Small intestine (tissue), 7 donors: ENCODE measurements around the gene SLC44A2. TPM values are rescaled to one million over a fixed set of nuclear protein-coding genes. Genes with fewer than 3 reads are reported as not detected.

Experiments
- DNase-seq, 2 donors: peaks; one replicate each; pipeline versions ENCODE4 v3.0.0 to v3.0.0-alpha.2; 2013
- FAIRE-seq: peaks from 2 replicates; lab custom pipeline; 2012; peaks lifted over from hg19 to GRCh38; lab: Jason Lieb, UNC
- H3K27ac ChIP-seq, 3 donors: one replicate each; pipeline ENCODE4 v1.5.1; 2013; ENCODE audit warnings: low read length in 2 of 3, mild to moderate bottlenecking in 2 of 3, control low read depth in 1 of 3, inconsistent platforms in 1 of 3, low read depth in 1 of 3, moderate library complexity in 1 of 3
- H3K27me3 ChIP-seq, 3 donors: one replicate each; pipeline ENCODE4 v1.6.1; 2013; ENCODE audit warnings: low read length in 3 of 3, inconsistent platforms in 1 of 3; ENCODE audit not compliant: control insufficient read depth in 3 of 3, insufficient read depth in 3 of 3
- H3K36me3 ChIP-seq, 3 donors: one replicate each; pipeline ENCODE4 v1.6.1; 2013; ENCODE audit warnings: low read length in 3 of 3, inconsistent platforms in 1 of 3, low read depth in 1 of 3, mild to moderate bottlenecking in 1 of 3, moderate library complexity in 1 of 3; ENCODE audit not compliant: control insufficient read depth in 3 of 3, insufficient read depth in 2 of 3
- H3K4me1 ChIP-seq, 3 donors: one replicate each; pipeline ENCODE4 v1.6.1; 2013; ENCODE audit warnings: low read length in 2 of 3, inconsistent platforms in 1 of 3, low read depth in 1 of 3, mild to moderate bottlenecking in 1 of 3, moderate library complexity in 1 of 3; ENCODE audit not compliant: control insufficient read depth in 3 of 3, insufficient read depth in 2 of 3
- H3K4me3 ChIP-seq, 3 donors: one replicate each; pipeline ENCODE4 v1.5.1; 2013; ENCODE audit warnings: low read length in 3 of 3, control low read depth in 1 of 3, inconsistent platforms in 1 of 3, low read depth in 1 of 3, mild to moderate bottlenecking in 1 of 3, moderate library complexity in 1 of 3
- H3K9me3 ChIP-seq, 2 donors: one replicate each; pipeline ENCODE4 v1.6.1; 2013; ENCODE audit warnings: low read depth in 1 of 2, low read length in 1 of 2; ENCODE audit not compliant: control insufficient read depth in 2 of 2, insufficient read depth in 1 of 2
- WGBS, 3 donors: extraction: QIAGEN DNeasy Blood & Tissue Kit; methylation state at CpG; one replicate each; pipeline ENCODE4 v1.1.7; 2013; 5-methylcytosine and 5-hydroxymethylcytosine counted together
- polyA plus RNA-seq, 4 donors: library from polyadenylated mRNA; stranded (reverse) in 3 of 4; unstranded in 1 of 4; fragments of 200-250 nt in 3 of 4; fragments of 120-200 nt in 1 of 4; gene quantifications; one replicate each; pipeline versions ENCODE4 v1.2.1 to v1.2.3, GENCODE V29; 2013
- donor health status: healthy with polysubstance abuse.
- donor health status: control.
- donor health status: control.
- donor health status: Bipolar disorder and iron deficiency.
- donor health status: healthy.

Gene SLC44A2
- polyA plus RNA-seq, 4 donors = 5.7 to 41.6 (median 19.0) TPM

DNA sequence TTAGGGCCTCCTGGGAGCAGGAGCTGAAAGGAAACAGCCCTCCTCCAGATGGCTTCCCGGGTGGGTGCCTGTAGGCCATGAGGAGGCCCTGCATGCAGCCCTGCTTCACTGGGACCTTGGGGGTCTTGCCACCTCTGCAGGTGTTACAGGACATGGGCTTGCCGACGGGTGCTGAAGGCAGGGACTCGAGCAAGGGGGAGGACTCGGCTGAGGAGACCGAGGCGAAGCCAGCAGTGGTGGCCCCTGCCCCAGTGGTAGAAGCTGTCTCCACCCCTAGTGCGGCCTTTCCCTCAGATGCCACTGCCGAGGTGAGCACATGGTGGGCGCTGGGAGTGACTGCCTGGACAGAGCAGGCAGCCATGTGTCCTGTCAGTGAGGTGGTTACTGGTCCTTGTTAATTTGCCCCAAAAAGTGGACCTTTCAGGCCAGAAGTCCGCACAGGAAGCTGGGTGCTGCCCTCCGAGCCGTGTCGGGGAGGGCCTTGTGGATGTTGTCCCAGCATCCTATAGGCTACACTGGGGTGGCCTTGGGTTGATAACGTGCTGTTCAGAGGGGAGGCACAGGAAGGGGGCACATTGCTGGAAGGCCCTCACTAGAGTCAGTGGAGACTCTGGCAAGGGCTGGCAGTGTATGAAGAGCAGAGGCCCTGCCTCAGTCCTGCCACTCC lies 57.2 kb downstream of the SLC44A2 start:
- FAIRE-seq (no peak), DNase-seq (no peak)
- H3K27ac ChIP-seq = no peak overlapping the region
- WGBS, 3 donors = 89 to 95% (median 90%) methylated on average over 13 to 15 of the region's 15 CpGs
- H3K4me1 ChIP-seq = no peaks in the 10 kb centered on the region
- no peaks in the 10 kb centered on the region for H3K27me3 ChIP-seq
- H3K9me3 ChIP-seq = no peaks in the 10 kb centered on the region
- peaks cover 48 to 92% (median 59%) of the 10 kb centered on the region in 3 donors for H3K36me3 ChIP-seq
- H3K4me3 ChIP-seq = no peak overlapping the region

DNA sequence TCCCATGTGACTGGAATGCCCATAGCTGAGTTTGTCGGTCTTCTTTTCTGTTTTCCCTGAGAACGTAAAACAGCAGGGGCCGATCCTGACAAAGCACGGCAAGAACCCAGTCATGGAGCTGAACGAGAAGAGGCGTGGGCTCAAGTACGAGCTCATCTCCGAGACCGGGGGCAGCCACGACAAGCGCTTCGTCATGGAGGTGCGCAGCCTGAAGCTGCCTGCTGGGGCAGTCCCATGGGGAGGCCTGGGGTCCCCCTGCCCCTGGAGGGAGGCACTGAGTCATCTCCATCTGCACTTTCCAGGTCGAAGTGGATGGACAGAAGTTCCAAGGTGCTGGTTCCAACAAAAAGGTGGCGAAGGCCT lies 57.7 kb downstream of the SLC44A2 start:
- no peak overlapping the region for H3K27ac ChIP-seq
- H3K36me3 ChIP-seq = peaks cover 48 to 92% (median 60%) of the 10 kb centered on the region in 3 donors
- H3K4me3 ChIP-seq = no peak overlapping the region
- 92 to 97% (median 96%) methylated on average over 14 to 15 of the region's 15 CpGs for WGBS, 3 donors
- H3K27me3 ChIP-seq = no peaks in the 10 kb centered on the region
- no peaks in the 10 kb centered on the region for H3K9me3 ChIP-seq
- FAIRE-seq (no peak), DNase-seq (no peak)
- no peaks in the 10 kb centered on the region for H3K4me1 ChIP-seq

DNA sequence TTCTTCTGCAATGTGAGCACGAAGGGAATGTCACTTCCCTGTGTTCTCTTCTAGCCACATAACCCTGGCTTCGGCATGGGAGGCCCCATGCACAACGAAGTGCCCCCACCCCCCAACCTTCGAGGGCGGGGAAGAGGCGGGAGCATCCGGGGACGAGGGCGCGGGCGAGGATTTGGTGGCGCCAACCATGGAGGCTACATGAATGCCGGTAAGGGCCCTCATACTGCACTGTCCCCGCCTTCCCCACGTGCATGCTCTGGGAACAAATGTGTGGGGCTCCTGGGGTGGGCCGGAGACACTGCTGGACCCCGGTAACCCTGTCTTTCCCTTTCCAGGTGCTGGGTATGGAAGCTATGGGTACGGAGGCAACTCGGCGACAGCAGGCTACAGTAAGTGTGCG lies 58.2 kb downstream of the SLC44A2 start:
- H3K27ac ChIP-seq = no peak overlapping the region
- no peak for FAIRE-seq
- no peak for DNase-seq
- no peaks in the 10 kb centered on the region for H3K9me3 ChIP-seq
- WGBS, 3 donors = 84 to 87% (median 86%) methylated on average over 21 of the region's 21 CpGs
- peaks cover 47 to 93% (median 62%) of the 10 kb centered on the region in 3 donors for H3K36me3 ChIP-seq
- no peaks in the 10 kb centered on the region for H3K4me1 ChIP-seq
- H3K4me3 ChIP-seq = no peak overlapping the region
- H3K27me3 ChIP-seq = no peaks in the 10 kb centered on the region

DNA sequence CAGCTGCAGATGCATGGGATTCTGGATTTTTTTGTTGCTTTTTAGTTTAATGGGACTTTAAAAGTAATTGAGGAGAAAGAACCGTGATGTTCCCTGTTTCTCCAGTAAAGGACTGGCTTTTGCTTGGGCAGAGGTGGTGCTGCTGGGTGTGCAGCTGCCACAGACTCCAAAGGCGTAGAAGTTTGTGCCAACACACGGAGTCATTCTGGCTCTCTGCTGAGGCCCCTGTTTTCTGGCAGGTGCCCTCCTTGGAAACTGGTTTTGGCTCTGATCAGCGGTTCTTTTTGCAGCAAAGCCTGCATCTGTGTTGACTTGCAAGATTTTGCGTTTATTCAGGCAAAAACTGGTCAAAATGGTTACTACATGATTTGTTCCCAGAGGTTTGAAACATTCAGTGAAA lies 59.9 kb downstream of the SLC44A2 start:
- DNase-seq = no peak
- H3K4me1 ChIP-seq = no peaks in the 10 kb centered on the region
- WGBS, 3 donors = 83 to 86% (median 86%) methylated on average over 5 of the region's 5 CpGs
- H3K4me3 ChIP-seq = no peak overlapping the region
- H3K27ac ChIP-seq = no peak overlapping the region
- no peaks in the 10 kb centered on the region for H3K9me3 ChIP-seq
- H3K27me3 ChIP-seq = no peaks in the 10 kb centered on the region
- no peak for FAIRE-seq
- peaks cover 41 to 92% (median 58%) of the 10 kb centered on the region in 3 donors for H3K36me3 ChIP-seq

DNA sequence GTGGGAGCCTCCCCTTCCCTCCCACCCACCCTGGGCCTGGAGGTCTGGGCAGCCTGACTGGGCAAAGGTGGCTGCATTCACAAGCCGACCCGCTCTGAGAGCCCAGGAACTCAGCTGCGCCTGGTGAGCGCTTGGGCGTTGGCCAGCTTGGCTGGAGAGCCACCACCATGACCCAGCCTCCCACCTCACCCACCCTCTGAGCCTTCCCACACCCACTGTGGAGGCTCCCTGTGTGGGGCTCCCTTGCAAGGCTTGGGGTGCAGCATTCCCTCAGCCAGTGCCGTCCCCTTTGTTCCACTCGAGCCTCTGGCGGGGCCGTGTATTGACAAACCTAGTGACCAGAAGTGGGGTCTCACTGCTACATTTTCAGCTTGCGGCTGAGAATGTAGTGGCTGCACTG lies 60.8 kb downstream of the SLC44A2 start:
- DNase-seq (no peak), FAIRE-seq (no peak)
- 87 to 93% (median 89%) methylated on average over 7 to 10 of the region's 10 CpGs for WGBS, 3 donors
- Histone ChIP-seq H3K9me3 (no peaks in the 10 kb centered on the region), H3K4me3 (no peak overlapping the region), H3K27me3 (no peaks in the 10 kb centered on the region), H3K4me1 (no peaks in the 10 kb centered on the region), H3K27ac (no peak overlapping the region), H3K36me3 (peaks cover 37 to 92% (median 50%) of the 10 kb centered on the region in 3 donors)

DNA sequence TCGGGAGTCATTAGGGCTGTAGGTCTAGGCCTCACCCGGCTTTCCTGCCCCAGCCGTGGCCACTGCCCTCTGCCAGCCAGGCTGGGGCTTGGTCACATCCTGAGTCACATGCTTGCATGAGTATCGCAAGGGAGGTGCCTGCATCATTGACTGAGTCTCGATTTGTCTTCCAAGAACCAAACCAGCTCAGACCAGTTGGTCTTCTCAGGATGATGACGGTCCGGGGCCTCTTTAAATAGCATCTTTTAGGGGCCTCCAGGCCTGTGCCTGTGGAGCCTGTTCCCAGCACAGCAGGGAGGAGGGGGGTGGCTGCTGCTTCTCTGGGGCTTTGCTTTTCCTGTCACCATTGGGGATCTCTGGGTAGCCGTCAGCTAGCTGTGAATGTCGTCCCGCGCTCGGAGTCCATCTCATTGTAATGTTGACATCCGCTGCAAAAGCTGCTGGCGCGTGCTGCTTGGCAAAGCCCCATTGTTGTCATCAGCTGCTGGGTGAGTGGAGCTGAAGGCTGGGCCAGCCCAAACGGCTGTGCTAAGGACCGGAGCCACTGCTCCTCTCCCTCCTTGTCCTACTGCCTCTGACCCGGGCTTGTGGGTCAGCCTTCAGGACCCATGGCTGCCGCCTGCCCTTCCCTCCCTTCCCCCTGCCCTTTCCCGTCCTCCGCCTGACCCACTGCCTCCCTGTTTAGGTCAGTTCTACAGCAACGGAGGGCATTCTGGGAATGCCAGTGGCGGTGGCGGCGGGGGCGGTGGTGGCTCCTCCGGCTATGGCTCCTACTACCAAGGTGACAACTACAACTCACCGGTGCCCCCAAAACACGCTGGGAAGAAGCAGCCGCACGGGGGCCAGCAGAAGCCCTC lies 61.5 kb downstream of the SLC44A2 start:
- H3K9me3 ChIP-seq = no peaks in the 10 kb centered on the region
- H3K4me1 ChIP-seq = no peaks in the 10 kb centered on the region
- no peak overlapping the region for H3K27ac ChIP-seq
- H3K36me3 ChIP-seq = peaks cover 34 to 92% (median 49%) of the 10 kb centered on the region in 3 donors
- H3K4me3 ChIP-seq = no peak overlapping the region
- no peak for DNase-seq
- FAIRE-seq = no peak
- 82 to 86% (median 86%) methylated on average over 28 to 31 of the region's 31 CpGs for WGBS, 3 donors
- H3K27me3 ChIP-seq = no peaks in the 10 kb centered on the region

DNA sequence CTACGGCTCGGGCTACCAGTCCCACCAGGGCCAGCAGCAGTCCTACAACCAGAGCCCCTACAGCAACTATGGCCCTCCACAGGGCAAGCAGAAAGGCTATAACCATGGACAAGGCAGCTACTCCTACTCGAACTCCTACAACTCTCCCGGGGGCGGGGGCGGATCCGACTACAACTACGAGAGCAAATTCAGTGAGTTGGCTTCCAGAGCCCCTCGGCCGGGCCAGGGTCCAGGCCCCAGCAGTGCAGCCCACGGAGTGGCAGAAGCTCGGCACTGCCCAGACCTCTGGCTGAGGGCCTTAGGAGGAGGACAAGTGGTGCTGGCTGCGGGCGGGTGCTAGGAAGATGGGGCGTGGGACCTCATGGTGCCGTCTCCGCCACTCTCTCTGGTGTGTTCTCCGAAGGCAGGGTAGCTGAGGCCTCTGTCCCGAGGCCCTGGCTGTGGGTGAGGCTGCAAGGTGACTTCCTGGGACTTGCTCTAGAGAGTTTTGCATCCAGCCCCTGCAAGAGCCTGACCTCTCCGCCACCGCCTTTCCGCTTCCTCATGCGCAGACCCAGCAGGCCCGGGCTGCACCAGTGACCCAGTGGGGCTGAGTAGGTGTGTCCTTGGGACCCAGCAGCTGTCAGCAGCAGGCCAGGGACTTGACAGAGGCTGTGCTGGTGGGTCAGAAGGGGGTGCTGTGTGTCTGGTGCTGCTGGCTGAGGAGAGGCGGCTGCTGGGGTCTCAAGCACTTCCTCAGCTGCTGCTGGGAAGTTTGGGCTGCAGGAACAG lies 62.4 kb downstream of the SLC44A2 start:
- Histone ChIP-seq H3K4me3 (no peak overlapping the region), H3K27me3 (no peaks in the 10 kb centered on the region), H3K27ac (no peak overlapping the region), H3K4me1 (no peaks in the 10 kb centered on the region), H3K36me3 (peaks cover 31 to 92% (median 40%) of the 10 kb centered on the region in 3 donors), H3K9me3 (no peaks in the 10 kb centered on the region)
- FAIRE-seq (no peak), DNase-seq (no peak)
- 89 to 93% (median 92%) methylated on average over 22 to 25 of the region's 25 CpGs for WGBS, 3 donors
